ENCODE measurements around the gene MAP1B. TPM values are rescaled to one million over a fixed set of nuclear protein-coding genes. Genes with fewer than 3 reads are reported as not detected.

Gene MAP1B
- total RNA-seq, 1 experiment from 2014 or later: 8.9 TPM

DNA sequence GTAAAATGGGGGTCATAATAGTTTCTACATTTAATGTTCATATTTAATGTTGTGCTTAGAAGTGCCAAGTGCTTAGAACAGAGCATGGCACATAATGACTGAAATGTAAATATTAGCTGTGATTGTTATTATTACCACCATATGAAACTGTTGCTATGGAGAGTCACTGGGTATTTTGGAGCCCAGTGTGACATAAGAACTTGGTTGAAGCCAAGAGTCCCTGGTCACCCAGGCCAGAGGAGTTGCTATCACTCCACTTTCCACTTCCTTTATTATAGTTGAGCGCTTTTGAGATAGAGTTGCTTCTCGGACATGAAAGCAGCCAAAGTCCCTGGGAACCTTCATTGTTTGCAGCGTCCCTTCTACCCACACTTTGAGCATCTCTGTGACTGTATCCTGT is 77.1 kb downstream of the MAP1B start (continued):
- TF ChIP-seq, protein P1, sequence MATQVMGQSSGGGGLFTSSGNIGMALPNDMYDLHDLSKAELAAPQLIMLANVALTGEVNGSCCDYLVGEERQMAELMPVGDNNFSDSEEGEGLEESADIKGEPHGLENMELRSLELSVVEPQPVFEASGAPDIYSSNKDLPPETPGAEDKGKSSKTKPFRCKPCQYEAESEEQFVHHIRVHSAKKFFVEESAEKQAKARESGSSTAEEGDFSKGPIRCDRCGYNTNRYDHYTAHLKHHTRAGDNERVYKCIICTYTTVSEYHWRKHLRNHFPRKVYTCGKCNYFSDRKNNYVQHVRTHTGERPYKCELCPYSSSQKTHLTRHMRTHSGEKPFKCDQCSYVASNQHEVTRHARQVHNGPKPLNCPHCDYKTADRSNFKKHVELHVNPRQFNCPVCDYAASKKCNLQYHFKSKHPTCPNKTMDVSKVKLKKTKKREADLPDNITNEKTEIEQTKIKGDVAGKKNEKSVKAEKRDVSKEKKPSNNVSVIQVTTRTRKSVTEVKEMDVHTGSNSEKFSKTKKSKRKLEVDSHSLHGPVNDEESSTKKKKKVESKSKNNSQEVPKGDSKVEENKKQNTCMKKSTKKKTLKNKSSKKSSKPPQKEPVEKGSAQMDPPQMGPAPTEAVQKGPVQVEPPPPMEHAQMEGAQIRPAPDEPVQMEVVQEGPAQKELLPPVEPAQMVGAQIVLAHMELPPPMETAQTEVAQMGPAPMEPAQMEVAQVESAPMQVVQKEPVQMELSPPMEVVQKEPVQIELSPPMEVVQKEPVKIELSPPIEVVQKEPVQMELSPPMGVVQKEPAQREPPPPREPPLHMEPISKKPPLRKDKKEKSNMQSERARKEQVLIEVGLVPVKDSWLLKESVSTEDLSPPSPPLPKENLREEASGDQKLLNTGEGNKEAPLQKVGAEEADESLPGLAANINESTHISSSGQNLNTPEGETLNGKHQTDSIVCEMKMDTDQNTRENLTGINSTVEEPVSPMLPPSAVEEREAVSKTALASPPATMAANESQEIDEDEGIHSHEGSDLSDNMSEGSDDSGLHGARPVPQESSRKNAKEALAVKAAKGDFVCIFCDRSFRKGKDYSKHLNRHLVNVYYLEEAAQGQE (IDR thresholded peaks at IDR 0.05; ENCODE audit: low read depth): no peak
- TF ChIP-seq POLR2A (IDR thresholded peaks at IDR 0.05; ENCODE audit: borderline replicate concordance, extremely low read depth, insufficient read depth, insufficient read length) (no peak), TCF7L2 (IDR thresholded peaks at IDR 0.05; ENCODE audit: borderline replicate concordance, extremely low read depth, insufficient read depth, insufficient read length) (no peak)

DNA sequence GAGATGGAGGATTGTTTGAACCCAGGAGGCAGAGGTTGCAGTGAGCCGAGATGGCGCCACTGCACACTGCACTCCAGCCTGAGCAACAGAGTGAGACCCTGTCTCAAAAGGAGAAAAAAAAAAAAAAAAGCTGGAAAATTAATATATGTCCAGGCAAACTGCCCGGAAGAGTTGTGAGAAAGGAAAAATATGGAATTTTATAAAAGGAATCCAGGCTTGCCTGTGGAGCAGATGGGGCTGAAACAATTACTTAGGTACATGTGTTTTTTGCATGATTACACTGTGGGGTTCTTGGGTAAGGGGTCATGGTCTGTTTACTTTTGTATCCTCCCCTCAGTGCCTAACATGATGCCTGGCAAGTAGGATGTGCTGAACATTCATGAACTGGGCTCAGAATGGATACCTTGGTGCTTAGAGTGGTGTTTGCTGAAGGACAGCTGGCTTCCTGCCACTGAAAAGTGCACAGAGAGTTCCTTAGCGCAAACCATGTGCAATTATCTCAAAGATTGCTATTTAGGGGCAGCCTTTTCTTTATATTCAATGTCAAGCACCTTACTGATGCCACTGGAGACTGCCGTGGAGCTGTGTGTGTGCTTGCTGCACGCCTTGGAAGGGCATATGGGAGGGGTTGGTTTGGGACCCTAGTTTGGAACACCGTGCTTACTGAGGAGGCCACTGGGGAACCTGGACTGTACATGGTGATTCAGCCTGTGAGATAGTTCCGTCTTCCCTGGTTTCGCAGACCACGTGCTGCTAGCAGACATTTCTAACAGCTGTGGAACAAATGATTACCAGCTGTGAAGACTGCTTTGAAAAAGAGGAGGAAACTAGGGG is 78.4 kb downstream of the MAP1B start:
- ATAC-seq (no peak), DNase-seq (ENCODE audit: low read depth, low spot score) (no peak)
- CTCF ChIA-PET: no interaction called here
- no TSS peak for BruUV-seq (replicated peaks)
- no peaks in the 10 kb centered on the region for H3K4me1 ChIP-seq (ENCODE audit: control insufficient read depth in 1 of 2, insufficient read depth in 2 of 2, low read length in 2 of 2)
- no peak overlapping the region for H3K9ac ChIP-seq (ENCODE audit: low read length)
- no peaks in the 10 kb centered on the region for H3K36me3 ChIP-seq (ENCODE audit: control insufficient read depth in 1 of 2, insufficient read depth in 2 of 2, low read length in 2 of 2)
- H3K4me3 ChIP-seq (replicated peaks in 1 of 2; ENCODE audit: low read depth in 1 of 2, low read length in 2 of 2): no peak overlapping the region
- intact Hi-C loops (cut with micrococcal nuclease): no loop called here
- 0 out of 2 replicates have a peak, but pooled peaks cover under 1% of the 10 kb centered on the region for H3K27me3 ChIP-seq (ENCODE audit: insufficient read depth, low read length)
- H3K9me3 ChIP-seq (ENCODE audit: control insufficient read depth in 1 of 2, insufficient read depth in 1 of 2, low read depth in 1 of 2, low read length in 2 of 2): no peaks in the 10 kb centered on the region
- H3K79me2 ChIP-seq (ENCODE audit: insufficient read depth, low read length): no peaks in the 10 kb centered on the region
- TF ChIP-seq EZH2phosphoT487 (IDR thresholded peaks at IDR 0.05; ENCODE audit: borderline replicate concordance): no peak
- no peak overlapping the region for H2AFZ ChIP-seq (ENCODE audit: low read depth, low read length, poor library complexity, severe bottlenecking)
- H4K20me1 ChIP-seq (ENCODE audit: insufficient read depth): no peaks in the 10 kb centered on the region
- RAD21 ChIA-PET (ENCODE audit: low non-redundant PET in 1 of 2, low total read pairs in 2 of 2, uncharacterized antibody in 2 of 2, unreplicated experiment in 2 of 2): no interaction called here
- no peak overlapping the region for H3K4me2 ChIP-seq (ENCODE audit: low read length)
- no peak overlapping the region for H3K27ac ChIP-seq (ENCODE audit: low read depth, low read length)
- H3K9me2 ChIP-seq (ENCODE audit: insufficient read depth): no peaks in the 10 kb centered on the region
- POLR2A ChIA-PET: no interaction called here
